GM18951 (cell line): ENCODE measurements around the gene GSE1.

ENCODE experiments used
- POLR2A ChIP-seq: IDR thresholded peaks from 4 replicates; pipeline ENCODE4 v1.6.1; 2011; ENCODE audit warnings: mild to moderate bottlenecking; ENCODE audit not compliant: insufficient read length, insufficient read depth; ENCODE audit errors: extremely low read depth
- in situ Hi-C: fragments of 300-500 bp; cut with MboI; formaldehyde crosslinking; loops from one replicate; pipeline ENCODE4 v1.12.0; 2022; ENCODE audit warnings: low sequenced_read_pairs, mixed read lengths, inconsistent platforms; ENCODE audit not compliant: unreplicated experiment

GSE1 gene

GRCh38 chr16:85698935-85699558, 85.9 kb downstream of the GSE1 start:
- no peak for TF ChIP-seq POLR2A
- in situ Hi-C loops = no loop called here

- no peak for TF ChIP-seq POLR2A
- in situ Hi-C loops = no loop called here
These were observed 86.5 kb downstream of the GSE1 start for GRCh38 chr16:85699628-85700027.

- no peak for TF ChIP-seq POLR2A
- in situ Hi-C loops = no loop called here
These were observed 90.9 kb downstream of the GSE1 start for GRCh38 chr16:85704011-85704410.

DNA sequence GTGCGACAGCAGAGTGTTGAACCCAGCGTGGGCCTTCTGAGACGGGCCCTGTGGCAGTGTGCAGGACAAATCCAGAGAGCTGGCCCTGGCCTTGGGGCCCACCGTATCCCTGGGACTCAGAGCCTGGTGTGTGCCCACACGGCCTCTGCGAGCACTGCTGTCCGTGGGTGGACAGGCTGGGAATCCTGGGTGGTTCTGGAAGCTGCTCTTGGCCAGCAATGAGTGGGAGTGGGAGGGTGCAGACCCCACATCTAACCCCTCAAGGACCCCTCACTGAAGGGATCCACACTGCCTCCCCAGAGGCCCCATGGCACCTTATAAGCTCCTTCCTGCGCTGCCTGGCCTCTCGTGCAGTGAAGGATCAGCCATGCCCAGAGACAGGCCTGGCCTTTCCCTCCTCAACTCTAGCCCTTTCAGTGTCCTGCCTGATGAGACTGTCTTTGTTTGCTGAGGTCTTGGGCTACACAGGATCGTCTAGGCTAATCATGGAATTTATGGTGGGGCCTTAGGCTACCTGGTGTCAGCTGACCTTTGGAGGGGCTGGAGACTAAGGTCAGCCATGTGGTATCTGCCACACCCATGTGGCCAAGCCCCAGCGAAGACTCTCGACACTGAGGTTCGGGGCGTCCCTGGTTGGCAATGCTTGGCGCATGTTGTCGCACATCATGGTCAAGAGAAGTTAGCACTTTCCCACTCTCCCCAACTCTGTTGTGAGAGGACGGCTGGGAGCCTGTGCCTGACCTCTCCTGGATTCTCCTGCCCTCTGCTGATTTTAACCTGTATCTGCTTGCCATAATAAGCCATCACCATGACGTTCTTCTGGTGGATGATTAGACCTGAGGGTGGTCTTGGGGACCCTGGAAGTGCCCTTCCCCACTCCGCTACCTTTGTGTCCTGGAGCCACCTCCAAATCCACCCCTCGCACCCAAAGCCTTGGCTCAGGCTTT, 92.1 kb downstream of the GSE1 start:
- no peak for TF ChIP-seq POLR2A
- in situ Hi-C loops = no loop called here

DNA sequence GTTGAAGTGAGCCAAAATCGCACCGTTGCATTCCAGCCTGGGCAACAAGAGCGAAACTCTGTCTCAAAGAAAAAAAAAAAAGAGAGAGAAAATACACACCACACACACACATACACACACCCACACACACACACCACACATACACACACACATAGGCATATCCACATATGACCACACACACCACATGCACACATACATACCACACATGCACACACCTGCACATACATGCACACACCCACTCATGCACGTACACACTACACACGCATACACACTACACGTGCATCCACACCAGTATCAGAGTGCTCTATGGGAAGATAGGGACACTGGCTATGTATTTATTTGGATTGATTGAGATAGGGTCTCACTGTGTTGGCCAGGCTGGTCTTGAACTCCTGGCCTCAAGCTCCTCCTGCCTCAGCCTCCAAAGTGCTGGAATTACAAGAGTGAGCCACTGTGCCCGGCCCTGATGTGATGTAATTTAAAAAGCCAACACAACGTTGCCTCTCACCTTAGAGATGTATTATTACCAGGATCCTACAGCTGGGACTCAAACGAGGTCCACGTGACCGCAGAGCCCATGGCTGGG, 93.4 kb downstream of the GSE1 start:
- TF ChIP-seq POLR2A = no peak
- in situ Hi-C loops = no loop called here

DNA sequence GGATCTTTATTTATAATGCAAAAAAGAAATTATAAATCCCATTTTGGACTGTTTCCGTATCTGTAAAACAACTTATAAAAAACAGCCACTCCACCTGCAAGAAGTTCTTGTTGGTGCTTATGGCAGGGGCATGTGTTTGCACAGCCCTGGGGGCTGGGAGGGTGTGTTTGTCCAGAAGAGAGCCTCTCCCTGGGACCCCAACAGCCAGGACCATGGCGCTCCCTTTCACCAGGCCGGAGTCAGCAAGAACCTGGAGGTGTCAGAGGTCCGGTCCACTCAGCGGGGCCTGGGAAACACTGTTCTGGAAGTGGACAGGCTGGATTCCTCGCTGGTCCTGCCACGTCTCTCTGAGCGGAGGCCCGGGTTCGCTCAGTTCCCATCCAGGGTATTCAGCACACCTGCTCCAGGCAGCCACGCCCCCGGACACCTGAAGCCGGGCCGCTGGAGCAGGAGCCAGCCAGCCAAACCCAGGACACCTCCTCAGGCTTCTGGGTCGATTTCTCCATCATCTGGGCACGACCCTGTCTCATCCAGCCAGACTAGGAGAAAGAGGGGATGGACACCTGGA, 94.5 kb downstream of the GSE1 start:
- no peak for TF ChIP-seq POLR2A
- in situ Hi-C loops = no loop called here

DNA sequence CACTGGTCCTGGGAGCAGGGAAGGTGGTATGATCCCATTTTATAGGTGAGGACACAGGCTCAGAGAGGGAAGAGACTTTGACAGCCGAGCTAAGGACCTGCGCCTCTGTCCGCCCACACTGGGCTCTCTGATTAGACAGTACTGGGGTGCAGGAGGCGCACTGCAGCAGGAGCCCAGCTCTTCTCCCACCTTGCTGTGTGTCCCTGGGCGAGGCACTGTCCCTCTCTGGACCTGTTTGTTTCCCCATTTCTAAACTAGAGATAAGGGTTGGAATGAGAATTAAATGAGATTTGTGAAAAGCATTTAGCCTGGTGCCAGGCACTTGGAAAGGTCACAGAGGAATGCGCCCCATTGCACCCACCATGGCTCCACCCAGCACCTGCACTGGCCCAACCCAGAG, 95.2 kb downstream of the GSE1 start:
- TF ChIP-seq POLR2A = no peak
- in situ Hi-C loops = no loop called here

- in situ Hi-C loops = no loop called here
These were observed 96.9 kb downstream of the GSE1 start for GRCh38 chr16:85709766-85710585.

GRCh38 chr16:85710732-85711131, 97.6 kb downstream of the GSE1 start:
- in situ Hi-C loops = no loop called here

More at GRCh38 chr16:85709766-85710585, 96.9 kb downstream of the GSE1 start:
- TF ChIP-seq POLR2A = no peak

GRCh38 chr16:85711982-85712587, 99.0 kb downstream of the GSE1 start:
- TF ChIP-seq POLR2A = no peak
- in situ Hi-C loops = no loop called here

More at GRCh38 chr16:85710732-85711131, 97.6 kb downstream of the GSE1 start:
- TF ChIP-seq POLR2A = no peak

DNA sequence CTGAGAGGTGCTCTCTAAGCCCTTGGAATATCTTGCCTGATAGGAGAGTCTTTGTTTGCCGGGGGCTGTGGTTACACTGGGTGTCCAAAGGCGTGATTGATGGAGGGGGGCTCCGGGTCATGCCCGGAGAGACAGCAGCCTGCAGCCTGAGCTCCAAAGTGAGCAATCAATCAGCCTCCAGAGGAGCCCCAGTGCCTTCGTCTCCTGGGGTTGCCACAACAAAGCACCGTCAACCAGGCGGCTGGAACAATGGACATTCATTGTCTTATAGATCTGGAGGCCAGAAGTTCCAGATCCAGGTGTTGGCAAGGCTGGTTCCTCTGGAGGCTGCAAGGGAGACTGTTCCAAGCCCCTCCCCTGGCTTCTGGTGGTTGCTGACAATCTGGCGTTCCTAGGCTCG, 99.7 kb downstream of the GSE1 start:
- in situ Hi-C loops = no loop called here
- no peak for TF ChIP-seq POLR2A
